ENCODE measurements around the gene BCDIN3D. TPM values are rescaled to one million over a fixed set of nuclear protein-coding genes. Genes with fewer than 3 reads are reported as not detected.

Gene BCDIN3D
- total RNA-seq, 1 experiment from 2014 or later, result 3.3 TPM

DNA sequence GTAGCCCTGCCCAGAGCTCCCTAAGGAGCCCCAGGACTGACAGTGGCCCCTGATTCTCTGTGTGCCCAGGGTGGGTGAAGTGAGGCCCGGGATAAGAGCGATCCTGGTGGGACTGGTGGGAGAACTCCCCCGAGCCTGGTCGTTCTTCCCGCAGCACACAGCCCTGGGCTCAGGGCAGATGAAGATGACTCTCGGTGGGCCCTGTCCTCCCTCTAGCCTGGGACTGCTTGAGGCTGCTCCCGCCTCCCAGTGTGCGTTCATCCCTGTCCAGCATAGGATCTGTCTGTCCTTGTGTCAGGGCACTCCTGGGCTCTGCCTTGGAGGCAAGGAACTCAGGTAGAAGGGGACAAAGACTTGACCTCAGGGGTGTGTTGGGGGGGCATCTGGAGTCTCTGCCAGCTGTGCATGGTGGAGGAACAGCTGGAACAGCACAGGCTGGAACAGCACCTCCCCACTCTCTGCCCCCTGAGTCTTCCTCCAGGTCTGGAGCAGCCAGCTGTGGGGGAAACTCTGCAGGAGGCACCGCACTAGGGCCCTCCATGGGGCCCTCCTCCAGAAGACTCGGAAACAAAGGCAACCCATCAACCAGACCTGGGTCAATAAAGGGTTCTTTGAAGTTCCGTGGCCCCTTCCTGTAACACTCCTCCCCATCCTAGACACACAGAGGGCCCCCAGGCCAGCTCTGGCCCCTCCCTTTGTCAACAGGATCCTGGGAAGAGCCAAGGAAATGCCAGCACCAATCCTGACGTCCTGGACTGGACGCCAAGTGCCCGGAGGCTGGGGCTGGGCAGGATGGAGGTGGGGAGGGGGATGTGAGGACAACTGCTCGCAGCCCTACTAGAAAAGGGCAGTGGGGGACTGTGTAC, 44.9 kb upstream of the BCDIN3D start:
- Histone ChIP-seq H2AK5ac (ENCODE audit: insufficient read length, low read length) (no peak overlapping the region), H3K4me2 (ENCODE audit: insufficient read depth, insufficient read length, low read length) (no peak overlapping the region), H3K18ac (ENCODE audit: insufficient read length, low read depth, low read length) (no peak overlapping the region), H3K23me2 (ENCODE audit: insufficient read length, low read depth, low read length, poor library complexity, severe bottlenecking) (no peaks in the 10 kb centered on the region), H2BK120ac (ENCODE audit: low read depth, low read length, poor library complexity, severe bottlenecking) (no peak overlapping the region), H2BK15ac (ENCODE audit: low read depth, low read length) (no peak overlapping the region), H4K91ac (ENCODE audit: insufficient read length, low read depth, low read length) (no peak overlapping the region), H3K23ac (ENCODE audit: insufficient read length, low read depth, low read length) (no peak overlapping the region), H4K5ac (ENCODE audit: insufficient read length, low read depth, low read length) (no peak overlapping the region), H2BK12ac (ENCODE audit: insufficient read length, low read depth, low read length) (no peak overlapping the region), H4K20me1 (ENCODE audit: control insufficient read depth, insufficient read depth, insufficient read length) (no peaks in the 10 kb centered on the region), H2BK20ac (ENCODE audit: low read depth, low read length, poor library complexity, severe bottlenecking) (no peak overlapping the region), H3T11ph (ENCODE audit: low read length) (no peak overlapping the region), H3K14ac (ENCODE audit: insufficient read depth, low read length) (no peak overlapping the region), H3K27me3 (ENCODE audit: insufficient read depth, low read length) (no peaks in the 10 kb centered on the region), H2BK5ac (ENCODE audit: insufficient read length, low read length) (no peak overlapping the region), H4K8ac (replicated peaks; ENCODE audit: insufficient read length, low read depth, low read length) (no peak overlapping the region), H3K4me1 (ENCODE audit: insufficient read depth, low read length) (peaks cover 6% of the 10 kb centered on the region; the same call in 1 of the 2 replicates), H3K79me2 (ENCODE audit: insufficient read depth, low read length) (no peaks in the 10 kb centered on the region), H3K9me3 (ENCODE audit: control insufficient read depth, low read depth, low read length) (no peaks in the 10 kb centered on the region), H3K56ac (ENCODE audit: insufficient read length, low read depth, low read length) (no peak overlapping the region), H3K79me1 (ENCODE audit: insufficient read depth, low read depth, low read length, poor library complexity, severe bottlenecking) (no peaks in the 10 kb centered on the region), H3K27ac (ENCODE audit: insufficient read length, low read depth, low read length) (no peak overlapping the region), H3K4ac (ENCODE audit: low read depth, low read length) (no peak overlapping the region), H2AFZ (ENCODE audit: low read length) (no peak overlapping the region), H3K9ac (ENCODE audit: extremely low read depth, insufficient read length, low read length) (no peak overlapping the region)
- TF ChIP-seq, protein P1, sequence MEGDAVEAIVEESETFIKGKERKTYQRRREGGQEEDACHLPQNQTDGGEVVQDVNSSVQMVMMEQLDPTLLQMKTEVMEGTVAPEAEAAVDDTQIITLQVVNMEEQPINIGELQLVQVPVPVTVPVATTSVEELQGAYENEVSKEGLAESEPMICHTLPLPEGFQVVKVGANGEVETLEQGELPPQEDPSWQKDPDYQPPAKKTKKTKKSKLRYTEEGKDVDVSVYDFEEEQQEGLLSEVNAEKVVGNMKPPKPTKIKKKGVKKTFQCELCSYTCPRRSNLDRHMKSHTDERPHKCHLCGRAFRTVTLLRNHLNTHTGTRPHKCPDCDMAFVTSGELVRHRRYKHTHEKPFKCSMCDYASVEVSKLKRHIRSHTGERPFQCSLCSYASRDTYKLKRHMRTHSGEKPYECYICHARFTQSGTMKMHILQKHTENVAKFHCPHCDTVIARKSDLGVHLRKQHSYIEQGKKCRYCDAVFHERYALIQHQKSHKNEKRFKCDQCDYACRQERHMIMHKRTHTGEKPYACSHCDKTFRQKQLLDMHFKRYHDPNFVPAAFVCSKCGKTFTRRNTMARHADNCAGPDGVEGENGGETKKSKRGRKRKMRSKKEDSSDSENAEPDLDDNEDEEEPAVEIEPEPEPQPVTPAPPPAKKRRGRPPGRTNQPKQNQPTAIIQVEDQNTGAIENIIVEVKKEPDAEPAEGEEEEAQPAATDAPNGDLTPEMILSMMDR (conservative IDR thresholded peaks at IDR 0.05), result no peak
- Mint-ChIP-seq H3K27me3 (ENCODE audit: low read depth) (peaks cover 17% of the 10 kb centered on the region), H3K4me3 (no peak overlapping the region; a peak in 1 of 5 replicates), H3K36me3 (ENCODE audit: insufficient read depth in 1 of 3, low read depth in 3 of 3) (no peaks in the 10 kb centered on the region), H3K9me3 (no peaks in the 10 kb centered on the region; a peak in 2 of 5 replicates), H3K27ac (no peak overlapping the region), H3K4me1 (peaks cover 56 to 59% of the 10 kb centered on the region in 2 experiments)
- no CpG with 5 or more reads among the region's 15 CpGs for WGBS (ENCODE audit: extremely low coverage, insufficient read length, low lambda C conversion rate)
- no peak for DNase-seq
